Parathyroid adenoma (tissue), 2 donors: Measurements from ENCODE around the gene FEM1C.

Source experiments
- H2AFZ ChIP-seq: fragments of 300-600 bp; sonication (generic); one replicate; pipeline ENCODE4 v1.7.0; 2017; ENCODE audit warnings: antibody characterized with exemption, mild to moderate bottlenecking
- H3K27ac ChIP-seq: fragments of 300-600 bp; sonication (generic); one replicate; pipeline ENCODE4 v1.7.0; 2017
- H3K27me3 ChIP-seq: fragments of 300-600 bp; sonication (generic); one replicate; pipeline ENCODE4 v1.7.0; 2017; ENCODE audit warnings: low read length; ENCODE audit not compliant: control insufficient read depth, insufficient read depth
- H3K36me3 ChIP-seq: fragments of 300-600 bp; sonication (generic); one replicate; pipeline ENCODE4 v1.7.0; 2017; ENCODE audit warnings: low read length; ENCODE audit not compliant: control insufficient read depth, insufficient read depth
- H3K4me1 ChIP-seq: fragments of 300-600 bp; sonication (generic); one replicate; pipeline ENCODE4 v1.7.0; 2017; ENCODE audit warnings: control low read depth
- H3K4me2 ChIP-seq: fragments of 300-600 bp; sonication (generic); one replicate; pipeline ENCODE4 v1.7.0; 2017; ENCODE audit warnings: low read length
- H3K4me3 ChIP-seq: fragments of 300-600 bp; sonication (generic); one replicate; pipeline ENCODE4 v1.7.0; 2017; ENCODE audit warnings: low read depth, low read length
- H3K79me2 ChIP-seq: fragments of 300-600 bp; sonication (generic); one replicate; pipeline ENCODE4 v1.7.0; 2017; ENCODE audit warnings: control low read depth
- H3K9ac ChIP-seq: fragments of 300-600 bp; sonication (generic); one replicate; pipeline ENCODE4 v1.7.0; 2017; ENCODE audit warnings: mild to moderate bottlenecking
- H3K9me3 ChIP-seq: fragments of 300-600 bp; sonication (generic); one replicate; pipeline ENCODE4 v1.7.0; 2017; ENCODE audit warnings: low read length; ENCODE audit not compliant: control insufficient read depth
- TF ChIP-seq, protein P1 (sequence below): fragments of 300-600 bp; sonication (generic); IDR thresholded peaks from one replicate; pipeline ENCODE4 v1.7.0; 2017; ENCODE audit warnings: antibody characterized with exemption, mild to moderate bottlenecking
- donor health status: primary hyperparathyroidism.

The FEM1C gene

DNA sequence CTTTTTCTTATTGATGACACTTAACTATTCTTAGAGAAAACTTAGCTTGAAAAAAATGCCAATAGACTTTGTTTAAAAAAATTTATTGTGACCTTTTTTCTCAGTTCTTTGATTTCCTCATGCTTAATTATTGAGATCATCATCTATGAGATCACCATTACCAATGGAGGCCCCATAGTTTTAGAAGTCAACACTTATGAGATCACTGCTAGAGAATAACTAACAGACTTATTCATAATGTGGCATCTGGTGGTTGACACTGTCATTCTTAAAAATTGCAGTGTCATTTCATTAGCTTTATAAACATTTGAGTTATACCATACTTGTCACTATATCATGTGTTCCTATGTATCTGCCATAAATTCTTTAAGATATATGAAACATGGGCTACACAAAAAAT, 14.9 kb upstream of the FEM1C start:
- Histone ChIP-seq H3K79me2 (no peaks in the 10 kb centered on the region), H3K36me3 (no peaks in the 10 kb centered on the region), H3K4me3 (no peak overlapping the region), H3K27ac (no peak overlapping the region), H3K9me3 (no peaks in the 10 kb centered on the region), H3K4me1 (no peaks in the 10 kb centered on the region), H3K9ac (no peak overlapping the region), H3K27me3 (no peaks in the 10 kb centered on the region), H3K4me2 (no peak overlapping the region), H2AFZ (no peak overlapping the region)
- TF ChIP-seq, protein P1, sequence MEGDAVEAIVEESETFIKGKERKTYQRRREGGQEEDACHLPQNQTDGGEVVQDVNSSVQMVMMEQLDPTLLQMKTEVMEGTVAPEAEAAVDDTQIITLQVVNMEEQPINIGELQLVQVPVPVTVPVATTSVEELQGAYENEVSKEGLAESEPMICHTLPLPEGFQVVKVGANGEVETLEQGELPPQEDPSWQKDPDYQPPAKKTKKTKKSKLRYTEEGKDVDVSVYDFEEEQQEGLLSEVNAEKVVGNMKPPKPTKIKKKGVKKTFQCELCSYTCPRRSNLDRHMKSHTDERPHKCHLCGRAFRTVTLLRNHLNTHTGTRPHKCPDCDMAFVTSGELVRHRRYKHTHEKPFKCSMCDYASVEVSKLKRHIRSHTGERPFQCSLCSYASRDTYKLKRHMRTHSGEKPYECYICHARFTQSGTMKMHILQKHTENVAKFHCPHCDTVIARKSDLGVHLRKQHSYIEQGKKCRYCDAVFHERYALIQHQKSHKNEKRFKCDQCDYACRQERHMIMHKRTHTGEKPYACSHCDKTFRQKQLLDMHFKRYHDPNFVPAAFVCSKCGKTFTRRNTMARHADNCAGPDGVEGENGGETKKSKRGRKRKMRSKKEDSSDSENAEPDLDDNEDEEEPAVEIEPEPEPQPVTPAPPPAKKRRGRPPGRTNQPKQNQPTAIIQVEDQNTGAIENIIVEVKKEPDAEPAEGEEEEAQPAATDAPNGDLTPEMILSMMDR: no peak

DNA sequence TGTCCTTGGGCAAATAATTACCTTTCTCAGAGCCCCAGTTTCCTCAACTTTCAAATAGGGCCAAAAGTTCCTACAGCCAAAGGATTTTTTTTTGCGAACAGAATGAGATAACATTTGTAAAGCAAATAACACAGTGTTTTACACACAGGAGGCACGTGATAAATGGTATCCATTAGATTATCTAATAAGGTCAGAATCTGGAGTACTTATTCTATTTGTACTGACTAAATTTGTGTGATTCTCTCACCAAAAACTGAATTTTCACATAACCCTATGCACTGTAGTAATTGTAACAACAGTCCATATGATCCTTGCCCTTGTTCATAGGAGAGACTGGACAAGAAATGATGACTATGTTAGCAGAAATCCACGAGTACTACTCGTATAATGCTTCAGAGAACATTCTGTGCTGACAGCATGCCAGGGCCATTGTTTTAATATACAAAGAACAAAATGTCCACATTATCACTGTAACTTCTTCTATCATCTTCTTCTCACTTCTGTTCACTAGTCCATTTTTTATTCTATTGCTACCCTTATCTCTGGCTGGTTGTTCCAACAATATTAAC, 13.9 kb upstream of the FEM1C start:
- H3K27ac ChIP-seq: no peak overlapping the region
- H2AFZ ChIP-seq: no peak overlapping the region
- no peaks in the 10 kb centered on the region for H3K36me3 ChIP-seq
- H3K4me3 ChIP-seq: no peak overlapping the region
- no peaks in the 10 kb centered on the region for H3K9me3 ChIP-seq
- TF ChIP-seq, protein P1: no peak
- H3K27me3 ChIP-seq: no peaks in the 10 kb centered on the region
- no peaks in the 10 kb centered on the region for H3K79me2 ChIP-seq
- H3K4me2 ChIP-seq: no peak overlapping the region
- no peak overlapping the region for H3K9ac ChIP-seq
- no peaks in the 10 kb centered on the region for H3K4me1 ChIP-seq

DNA sequence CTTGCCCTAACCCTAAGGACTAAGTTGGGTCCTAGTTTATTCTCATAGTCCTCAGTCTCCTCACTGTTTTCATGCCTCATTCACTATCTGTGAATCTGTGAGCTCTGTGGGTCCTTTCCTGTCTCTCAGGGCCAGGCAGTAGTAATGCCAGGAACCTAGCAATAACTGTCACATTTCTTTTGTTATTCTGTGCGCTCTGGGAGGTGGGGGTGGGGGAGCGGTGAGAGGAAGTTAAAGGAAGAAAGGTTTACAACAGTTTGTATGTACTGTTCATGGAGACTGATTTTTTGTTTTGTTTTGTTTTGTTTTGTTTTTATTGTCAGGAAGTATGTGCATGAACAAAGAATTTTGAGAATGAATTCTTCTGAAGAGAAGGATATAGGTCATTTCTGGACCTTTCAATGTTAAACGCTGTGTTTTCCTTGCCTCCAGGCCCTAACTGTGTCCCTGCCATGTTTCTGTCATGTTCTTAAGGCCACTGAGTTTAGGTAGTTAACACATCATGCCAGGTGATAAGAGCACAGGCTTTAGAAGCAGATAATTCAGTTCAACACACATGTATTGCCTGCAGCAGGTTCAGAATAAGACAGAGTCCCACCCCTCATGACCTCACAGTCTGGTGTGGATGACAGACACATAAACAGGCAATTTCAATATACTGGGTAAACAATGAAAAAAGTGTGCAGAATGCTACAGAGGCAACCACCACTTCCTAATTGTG, 13.3 kb upstream of the FEM1C start:
- H2AFZ ChIP-seq: no peak overlapping the region
- no peak overlapping the region for H3K27ac ChIP-seq
- no peaks in the 10 kb centered on the region for H3K79me2 ChIP-seq
- H3K9ac ChIP-seq: no peak overlapping the region
- TF ChIP-seq, protein P1: no peak
- no peak overlapping the region for H3K4me3 ChIP-seq
- no peaks in the 10 kb centered on the region for H3K36me3 ChIP-seq
- no peak overlapping the region for H3K4me2 ChIP-seq
- H3K4me1 ChIP-seq: no peaks in the 10 kb centered on the region
- H3K27me3 ChIP-seq: no peaks in the 10 kb centered on the region
- no peaks in the 10 kb centered on the region for H3K9me3 ChIP-seq

DNA sequence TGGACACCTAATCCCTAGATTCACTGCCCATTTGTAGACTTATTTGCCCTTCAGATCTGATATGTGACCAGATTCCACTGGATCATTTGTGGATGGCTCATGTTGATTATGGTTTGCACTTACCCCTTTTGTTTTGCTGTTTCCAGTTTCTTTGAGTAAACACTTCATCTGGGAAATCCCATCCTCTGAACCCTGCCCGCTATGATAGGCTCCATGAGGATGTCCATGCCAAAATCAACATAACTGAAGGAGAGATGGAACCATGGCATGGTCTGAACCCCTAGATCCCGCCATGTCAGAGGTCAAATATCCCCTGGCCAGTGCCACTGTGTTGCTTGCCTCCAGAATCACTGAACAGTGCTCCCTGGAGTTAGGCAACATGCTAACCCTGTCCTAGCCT, 11.7 kb upstream of the FEM1C start:
- Histone ChIP-seq H3K27ac (no peak overlapping the region), H3K27me3 (no peaks in the 10 kb centered on the region), H3K4me3 (no peak overlapping the region), H3K4me2 (no peak overlapping the region), H3K79me2 (no peaks in the 10 kb centered on the region), H2AFZ (no peak overlapping the region), H3K4me1 (no peaks in the 10 kb centered on the region), H3K9me3 (no peaks in the 10 kb centered on the region), H3K9ac (no peak overlapping the region), H3K36me3 (no peaks in the 10 kb centered on the region)
- TF ChIP-seq, protein P1: no peak
